Measurements from ENCODE around the gene EXT2. TPM values are rescaled to one million over a fixed set of nuclear protein-coding genes. Genes with fewer than 3 reads are reported as not detected.

EXT2 gene
- total and polyA plus RNA-seq, 2 experiments from 2014 or later = 15.9 to 48.6 TPM

GRCh38 chr11:44065841-44066731 lies 29.4 kb upstream of the EXT2 start, which contains the start of gene ACCS (continued):
- TF ChIP-seq ZNF462 (CRISPR knock-in tag; IDR thresholded peaks at IDR 0.05) (no peak), ZNF114 (CRISPR knock-in tag; IDR thresholded peaks at IDR 0.05) (no peak), NANOG (IDR thresholded peaks at IDR 0.05; ENCODE audit: borderline replicate concordance) (no peak), CTCF (conservative IDR thresholded peaks at IDR 0.05; ENCODE audit: low read depth in 2 of 2) (peak; percentile 64 to 78)

GRCh38 chr11:44066732-44067141 lies 28.7 kb upstream of the EXT2 start:
- Histone ChIP-seq H3K4me2 (peak overlapping the region; percentile 74), H3K79me2 (replicated peaks; ENCODE audit: insufficient read depth) (no peaks in the 10 kb centered on the region), H2AFZ (peak overlapping the region; percentile 96), H3F3A (replicated peaks; ENCODE audit: low read depth) (peaks cover 8% of the 10 kb centered on the region; the same call in 1 of the 2 replicates), H3K9me2 (ENCODE audit: insufficient read depth) (peaks cover 4% of the 10 kb centered on the region; the same call in 1 of the 2 replicates), H3K36me3 (ENCODE audit: insufficient read depth) (no peaks in the 10 kb centered on the region), H4K20me1 (replicated peaks; ENCODE audit: insufficient read depth) (no peaks in the 10 kb centered on the region), H3K27ac (ENCODE audit: low read depth) (no peak overlapping the region), H3K27me3 (ENCODE audit: insufficient read depth) (peaks cover 8% of the 10 kb centered on the region; the same call in 1 of the 2 replicates), H3K4me3 (peak overlapping the region; percentile 70), H3K4me1 (ENCODE audit: insufficient read depth) (peaks cover 16% of the 10 kb centered on the region)
- Mint-ChIP-seq H3K36me3 (ENCODE audit: low read depth) (peaks cover 9% of the 10 kb centered on the region), H3K9me3 (no peaks in the 10 kb centered on the region), H3K27ac (peak overlapping the region; percentile 93), H3K4me1 (peaks cover 34% of the 10 kb centered on the region), H3K4me3 (peak overlapping the region; percentile 83), H3K27me3 (ENCODE audit: insufficient read depth, low read depth, poor library complexity) (peaks cover 22% of the 10 kb centered on the region)
- DNase-seq (ENCODE audit: low spot score) = no peak
- no peak for ATAC-seq
- no peak for TF ChIP-seq STAT1 (IDR thresholded peaks at IDR 0.05; ENCODE audit: unreplicated experiment)
- no peak for TF ChIP-seq ETS1 (IDR thresholded peaks at IDR 0.05)
- TF ChIP-seq ZNF331 (CRISPR knock-in tag; IDR thresholded peaks at IDR 0.05; ENCODE audit: low read depth) = no peak
- no peak for TF ChIP-seq ZNF114 (CRISPR knock-in tag; IDR thresholded peaks at IDR 0.05)
- no peak for TF ChIP-seq JUNB (IDR thresholded peaks at IDR 0.05; ENCODE audit: unreplicated experiment)
- TF ChIP-seq EZH2 (IDR thresholded peaks at IDR 0.05; ENCODE audit: low read depth, unreplicated experiment) = no peak
- TF ChIP-seq NANOG (IDR thresholded peaks at IDR 0.05; ENCODE audit: borderline replicate concordance) = no peak
- no peak for TF ChIP-seq POLR2AphosphoS5 (IDR thresholded peaks at IDR 0.05; ENCODE audit: low read depth)
- no peak for TF ChIP-seq CREB1 (CRISPR knock-in tag; IDR thresholded peaks at IDR 0.05; ENCODE audit: low read depth)
